ENCODE measurements around the gene TBC1D5. TPM values are rescaled to one million over a fixed set of nuclear protein-coding genes. Genes with fewer than 3 reads are reported as not detected.

The TBC1D5 gene
- total RNA-seq, 1 experiment from 2014 or later: 26.1 TPM

GRCh38 chr3:17479681-17480405, 262.6 kb downstream of the TBC1D5 start:
- Mint-ChIP-seq H3K4me3 (no peak overlapping the region), H3K36me3 (no peaks in the 10 kb centered on the region), H3K4me1 (peaks cover 5% of the 10 kb centered on the region), H3K9me3 (no peaks in the 10 kb centered on the region), H3K27me3 (ENCODE audit: low read depth) (no peaks in the 10 kb centered on the region), H3K27ac (no peak overlapping the region)
- ATAC-seq (no peak), DNase-seq (ENCODE audit: low spot score) (no peak)
- ChIA-PET POLR2A (no interaction called here), CTCF (interaction anchor here (1.0 to 1.1 kb wide), 2 partner anchors 165 to 361 kb away, joined by 4 to 5 read pairs; no protein-coding TSS in a partner anchor)
- TF ChIP-seq FOXJ3 (CRISPR knock-in tag; IDR thresholded peaks at IDR 0.05; ENCODE audit: borderline replicate concordance): no peak
- no peak for TF ChIP-seq NFE2L1 (CRISPR knock-in tag; IDR thresholded peaks at IDR 0.05)
- no peak for TF ChIP-seq MAX (CRISPR knock-in tag; IDR thresholded peaks at IDR 0.05)
- no peak for TF ChIP-seq ATF2 (CRISPR knock-in tag; IDR thresholded peaks at IDR 0.05; ENCODE audit: borderline replicate concordance, low read depth)
- no peak for TF ChIP-seq ZSCAN18 (CRISPR knock-in tag; IDR thresholded peaks at IDR 0.05)
- no peak for TF ChIP-seq CDX4 (CRISPR knock-in tag; IDR thresholded peaks at IDR 0.05; ENCODE audit: borderline replicate concordance)
- no peak for TF ChIP-seq FOXP1 (CRISPR knock-in tag; IDR thresholded peaks at IDR 0.05; ENCODE audit: borderline replicate concordance)
- TF ChIP-seq ZBTB21 (CRISPR knock-in tag; IDR thresholded peaks at IDR 0.05; ENCODE audit: borderline replicate concordance): no peak
- TF ChIP-seq MYBL2 (CRISPR knock-in tag; IDR thresholded peaks at IDR 0.05): no peak
- TF ChIP-seq NR1H2 (CRISPR knock-in tag; IDR thresholded peaks at IDR 0.05): no peak

- ChIA-PET POLR2A (no interaction called here), CTCF (no interaction called here)
- DNase-seq (ENCODE audit: low spot score) (no peak), ATAC-seq (no peak)
- Mint-ChIP-seq H3K27me3 (ENCODE audit: low read depth) (no peaks in the 10 kb centered on the region), H3K9me3 (no peaks in the 10 kb centered on the region), H3K36me3 (no peaks in the 10 kb centered on the region), H3K27ac (no peak overlapping the region), H3K4me3 (no peak overlapping the region), H3K4me1 (no peaks in the 10 kb centered on the region; the same call in 1 of the 2 replicates)
- no peak for TF ChIP-seq ATF6 (CRISPR knock-in tag; IDR thresholded peaks at IDR 0.05)
- no peak for TF ChIP-seq MLX (CRISPR knock-in tag; IDR thresholded peaks at IDR 0.05)
- no peak for TF ChIP-seq TEAD1 (CRISPR knock-in tag; IDR thresholded peaks at IDR 0.05)
- TF ChIP-seq ZNF281 (CRISPR knock-in tag; IDR thresholded peaks at IDR 0.05): no peak
- no peak for TF ChIP-seq NR3C1 (CRISPR knock-in tag; conservative IDR thresholded peaks at IDR 0.05; ENCODE audit: low read depth)
- TF ChIP-seq NR2C2 (CRISPR knock-in tag; IDR thresholded peaks at IDR 0.05): no peak
- TF ChIP-seq ATF2 (CRISPR knock-in tag; IDR thresholded peaks at IDR 0.05; ENCODE audit: borderline replicate concordance, low read depth): no peak
Measured at GRCh38 chr3:17478673-17479072, 263.8 kb downstream of the TBC1D5 start.

Data from WTC11 (cell line).